OCI-LY7 (cell line): Measurements from ENCODE around the gene MYL5. TPM values are rescaled to one million over a fixed set of nuclear protein-coding genes. Genes with fewer than 3 reads are reported as not detected.

Experiments used
- BruUV-seq: library from RNA; stranded (reverse); fragments of 400-500 nt; replicated peaks from 2 replicates; lab custom pipeline; 2021; lab: Mats Ljungman, UMichigan
- CTCF ChIA-PET: fragments of 300-600 bp; sonication (Branson Sonifier 250); formaldehyde crosslinking; loops from one replicate; lab custom pipeline; 2022; ENCODE audit warnings: antibody characterized with exemption; ENCODE audit not compliant: unreplicated experiment; lab: Charles Lee
- POLR2A ChIA-PET: fragments of 300-600 bp; sonication (Branson Sonifier 250); formaldehyde crosslinking; loops from one replicate; lab custom pipeline; 2022; ENCODE audit warnings: antibody characterized with exemption; lab: Charles Lee
- DNase-seq: peaks from one replicate; pipeline ENCODE4 v3.0.0-alpha.2; 2015; ENCODE audit warnings: low spot score
- H2AFZ ChIP-seq: fragments of 200-600 bp; sonication (generic), shearing (Covaris generic); 2 replicates; pipeline ENCODE4 v1.6.1; 2014; ENCODE audit warnings: mild to moderate bottlenecking, antibody characterized with exemption, low read length, moderate library complexity
- H3K27ac ChIP-seq: fragments of 200-600 bp; sonication (generic); 2 replicates; pipeline ENCODE4 v1.5.1; 2014; ENCODE audit warnings: mixed run types, low read depth, mild to moderate bottlenecking, moderate library complexity, low read length, inconsistent platforms; ENCODE audit not compliant: poor library complexity, severe bottlenecking
- H3K36me3 ChIP-seq: fragments of 200-600 bp; sonication (generic); 2 replicates; pipeline ENCODE4 v1.6.1; 2014; ENCODE audit warnings: mild to moderate bottlenecking, antibody characterized with exemption, low read length, moderate library complexity, mixed read lengths; ENCODE audit not compliant: insufficient read depth
- H3K4me1 ChIP-seq: fragments of 200-600 bp; sonication (generic); 2 replicates; pipeline ENCODE4 v1.5.1; 2014; ENCODE audit warnings: mild to moderate bottlenecking, low read length; ENCODE audit not compliant: insufficient read depth, poor library complexity, severe bottlenecking
- H3K4me2 ChIP-seq: fragments of 200-600 bp; sonication (generic); 2 replicates; pipeline ENCODE4 v1.6.1; 2014; ENCODE audit warnings: mild to moderate bottlenecking, low read length
- H3K4me3 ChIP-seq: fragments of 200-600 bp; sonication (generic); 2 replicates; pipeline ENCODE4 v1.5.1; 2014; ENCODE audit warnings: mild to moderate bottlenecking, low read depth, low read length; ENCODE audit not compliant: poor library complexity, severe bottlenecking
- H3K79me2 ChIP-seq: fragments of 200-600 bp; sonication (generic); 2 replicates; pipeline ENCODE4 v1.6.1; 2016; ENCODE audit warnings: low read depth, mild to moderate bottlenecking, low read length, moderate library complexity, mixed read lengths; ENCODE audit not compliant: insufficient read depth
- H3K9me2 ChIP-seq: fragments of 200-600 bp; sonication (generic); 2 replicates; pipeline ENCODE4 v1.6.1; 2016; ENCODE audit warnings: mild to moderate bottlenecking, low read length, mixed read lengths; ENCODE audit not compliant: insufficient read depth
- H3K9me3 ChIP-seq: fragments of 200-600 bp; sonication (generic); 2 replicates; pipeline ENCODE4 v1.6.1; 2014; ENCODE audit warnings: mild to moderate bottlenecking, mixed run types, low read length, mixed read lengths
- H4K20me1 ChIP-seq: fragments of 200-600 bp; sonication (generic); 2 replicates; pipeline ENCODE4 v1.6.1; 2014; ENCODE audit warnings: mild to moderate bottlenecking, antibody characterized with exemption, low read length, moderate library complexity, mixed read lengths; ENCODE audit not compliant: insufficient read depth
- CTCF ChIP-seq: fragments of 200-600 bp; sonication (generic); conservative IDR thresholded peaks from 2 replicates; pipeline ENCODE4 v1.5.1; 2014; ENCODE audit warnings: mild to moderate bottlenecking, antibody characterized with exemption, low read length, moderate library complexity, mixed read lengths
- EZH2phosphoT487 ChIP-seq: fragments of 200-600 bp; sonication (generic); IDR thresholded peaks from 2 replicates; pipeline ENCODE4 v1.6.1; 2018; ENCODE audit warnings: low read depth, borderline replicate concordance, mild to moderate bottlenecking, mixed run types, antibody characterized with exemption, low read length, moderate library complexity, mixed read lengths
- intact Hi-C: fragments of 100-400 bp; cut with micrococcal nuclease; formaldehyde crosslinking; loops from one replicate; pipeline ENCODE4 v1.10.0; 2022; ENCODE audit not compliant: unreplicated experiment
- total RNA-seq, 2 experiments: library from RNA; depleted of rRNA in 1 of 2; stranded (reverse); fragments of >200 nt in 1 of 2; shearing (Covaris generic) in 1 of 2; gene quantifications; 2 replicates each; pipeline ENCODE4 v1.2.3, GENCODE V29; 2014 to 2022

MYL5 gene
- total RNA-seq, 2 experiments from 2014 or later: 24.4 to 62.2 TPM

- no peak for TF ChIP-seq CTCF
- TF ChIP-seq EZH2phosphoT487: no peak
- Histone ChIP-seq H2AFZ (no peak overlapping the region), H3K4me2 (no peak overlapping the region), H3K4me3 (no peak overlapping the region), H3K9me3 (no peaks in the 10 kb centered on the region), H3K4me1 (no peaks in the 10 kb centered on the region), H3K27ac (no peak overlapping the region), H3K36me3 (no peaks in the 10 kb centered on the region), H3K9me2 (no peaks in the 10 kb centered on the region), H4K20me1 (no peaks in the 10 kb centered on the region), H3K79me2 (no peaks in the 10 kb centered on the region)
- ChIA-PET POLR2A (no interaction called here), CTCF (no interaction called here)
- intact Hi-C loops: no loop called here
- BruUV-seq: no TSS peak
- no peak for DNase-seq
These were observed 19.4 kb upstream of the MYL5 start for GRCh38 chr4:654871-655463.

- intact Hi-C loops: no loop called here
- H3K9me3 ChIP-seq: no peaks in the 10 kb centered on the region
- H3K36me3 ChIP-seq: no peaks in the 10 kb centered on the region
- ChIA-PET POLR2A (no interaction called here), CTCF (no interaction called here)
- BruUV-seq: no TSS peak
- H3K4me3 ChIP-seq: no peak overlapping the region
- no peaks in the 10 kb centered on the region for H4K20me1 ChIP-seq
- H3K9me2 ChIP-seq: no peaks in the 10 kb centered on the region
- no peaks in the 10 kb centered on the region for H3K4me1 ChIP-seq
- no peak for TF ChIP-seq CTCF
- TF ChIP-seq EZH2phosphoT487: no peak
- no peaks in the 10 kb centered on the region for H3K79me2 ChIP-seq
- no peak for DNase-seq
- no peak overlapping the region for H2AFZ ChIP-seq
- no peak overlapping the region for H3K4me2 ChIP-seq
- no peak overlapping the region for H3K27ac ChIP-seq
These were observed 18.7 kb upstream of the MYL5 start for GRCh38 chr4:655464-656151.
